MCF 10A (cell line): ENCODE data around the gene GLRX5. TPM values are rescaled to one million over a fixed set of nuclear protein-coding genes. Genes with fewer than 3 reads are reported as not detected.

Source experiments
- BruUV-seq: library from RNA; stranded (reverse); fragments of 400-500 nt; replicated peaks from 2 replicates; lab custom pipeline; 2021; lab: Mats Ljungman, UMichigan
- CTCF ChIA-PET: fragments of 300-600 bp; sonication (Branson Sonifier 250); formaldehyde crosslinking; extraction: SDS; loops from one replicate; lab custom pipeline; 2021; ENCODE audit warnings: antibody characterized with exemption, inconsistent platforms; lab: Yijun Ruan, JAX
- POLR2A ChIA-PET: fragments of 300-600, 350-650 bp; sonication (Branson Sonifier 250); formaldehyde crosslinking; extraction: SDS; loops from one replicate; lab custom pipeline; 2020; ENCODE audit warnings: antibody characterized with exemption, inconsistent platforms; lab: Yijun Ruan, JAX
- DNase-seq: peaks from one replicate; pipeline ENCODE4 v3.0.0-alpha.2; 2018; ENCODE audit not compliant: unreplicated experiment
- H3K27ac Mint-ChIP-seq: one replicate; pipeline ENCODE4 v1.8.0; 2022; ENCODE audit warnings: mild to moderate bottlenecking, low read depth, mixed read lengths; ENCODE audit not compliant: unreplicated experiment
- H3K27me3 Mint-ChIP-seq: one replicate; pipeline ENCODE4 v1.8.0; 2022; ENCODE audit warnings: mixed read lengths; ENCODE audit not compliant: insufficient read depth, unreplicated experiment
- H3K36me3 Mint-ChIP-seq: one replicate; pipeline ENCODE4 v1.8.0; 2022; ENCODE audit warnings: mild to moderate bottlenecking, moderate library complexity, mixed read lengths; ENCODE audit not compliant: insufficient read depth, unreplicated experiment
- H3K4me1 Mint-ChIP-seq: one replicate; pipeline ENCODE4 v1.8.0; 2022; ENCODE audit warnings: mixed read lengths; ENCODE audit not compliant: insufficient read depth, unreplicated experiment
- H3K4me3 Mint-ChIP-seq: one replicate; pipeline ENCODE4 v1.8.0; 2022; ENCODE audit warnings: mild to moderate bottlenecking, moderate library complexity, mixed read lengths; ENCODE audit not compliant: unreplicated experiment
- H3K9me3 Mint-ChIP-seq: one replicate; pipeline ENCODE4 v1.8.0; 2022; ENCODE audit warnings: mixed read lengths; ENCODE audit not compliant: unreplicated experiment
- CTCF ChIP-seq: fragments of 200-600 bp; IDR thresholded peaks from one replicate; pipeline ENCODE4 v1.8.0; 2022; ENCODE audit warnings: antibody characterized with exemption, mild to moderate bottlenecking; ENCODE audit not compliant: unreplicated experiment
- intact Hi-C: fragments of 100-400 bp; cut with micrococcal nuclease; formaldehyde crosslinking; loops from 2 replicates; pipeline ENCODE4 v1.14.1; 2022
- total RNA-seq: library from RNA; stranded (reverse); gene quantifications from 2 replicates; pipeline ENCODE4 v1.2.3, GENCODE V29; 2022

The GLRX5 gene
- total RNA-seq, 1 experiment from 2014 or later = 32.2 TPM

GRCh38 chr14:95519699-95520098 is 15.2 kb upstream of the GLRX5 start:
- H3K9me3 Mint-ChIP-seq = no peaks in the 10 kb centered on the region
- POLR2A ChIA-PET = interaction anchor here (1.0 to 2.5 kb wide), 6 partner anchors 12 to 58 kb away, joined by 3 to 10 read pairs (median 5); partner anchors contain the start of gene GLRX5
- peaks cover 47% of the 10 kb centered on the region for H3K4me1 Mint-ChIP-seq
- peak; percentile 92 for DNase-seq
- no peaks in the 10 kb centered on the region for H3K27me3 Mint-ChIP-seq
- H3K4me3 Mint-ChIP-seq = peak overlapping the region; percentile 23
- peak overlapping the region; percentile 23 for H3K27ac Mint-ChIP-seq
- CTCF ChIA-PET = interaction anchor here (0.6 to 2.2 kb wide), 3 partner anchors 68 to 77 kb away, joined by 3 to 7 read pairs (median 3); no protein-coding TSS in a partner anchor
- intact Hi-C loops = no loop called here
- no peak for TF ChIP-seq CTCF
- H3K36me3 Mint-ChIP-seq = no peaks in the 10 kb centered on the region
- no TSS peak for BruUV-seq

- no TSS peak for BruUV-seq
- H3K36me3 Mint-ChIP-seq = no peaks in the 10 kb centered on the region
- H3K4me1 Mint-ChIP-seq = peaks cover 53% of the 10 kb centered on the region
- peak; percentile 32 for DNase-seq
- H3K4me3 Mint-ChIP-seq = peak overlapping the region; percentile 23
- H3K27me3 Mint-ChIP-seq = no peaks in the 10 kb centered on the region
- H3K9me3 Mint-ChIP-seq = no peaks in the 10 kb centered on the region
- CTCF ChIA-PET = interaction anchor here (0.6 to 0.8 kb wide), 3 partner anchors 61 to 80 kb away, joined by 3 to 4 read pairs (median 4); no protein-coding TSS in a partner anchor
- TF ChIP-seq CTCF = no peak
- intact Hi-C loops = no loop called here
- POLR2A ChIA-PET = interaction anchor here (0.9 to 2.5 kb wide), 6 partner anchors 11 to 59 kb away, joined by 3 to 10 read pairs (median 4); partner anchors contain the start of gene GLRX5
- no peak overlapping the region for H3K27ac Mint-ChIP-seq
Observed at GRCh38 chr14:95520346-95520745, 14.5 kb upstream of the GLRX5 start.

- intact Hi-C loops = no loop called here
- H3K9me3 Mint-ChIP-seq = no peaks in the 10 kb centered on the region
- peaks cover 60% of the 10 kb centered on the region for H3K4me1 Mint-ChIP-seq
- BruUV-seq = no TSS peak
- no peak for DNase-seq
- ChIA-PET CTCF (interaction anchor here (0.8 kb wide), 1 partner anchor 81 kb away, joined by 4 read pairs; no protein-coding TSS in a partner anchor), POLR2A (interaction anchor here (0.9 to 1.8 kb wide), 3 partner anchors 10 to 37 kb away, joined by 3 to 8 read pairs (median 3); no protein-coding TSS in a partner anchor)
- TF ChIP-seq CTCF = no peak
- H3K4me3 Mint-ChIP-seq = no peak overlapping the region
- H3K36me3 Mint-ChIP-seq = no peaks in the 10 kb centered on the region
- no peak overlapping the region for H3K27ac Mint-ChIP-seq
- H3K27me3 Mint-ChIP-seq = no peaks in the 10 kb centered on the region
Observed at GRCh38 chr14:95521001-95521400, 13.8 kb upstream of the GLRX5 start.

- Mint-ChIP-seq H3K4me1 (peaks cover 64% of the 10 kb centered on the region), H3K27ac (no peak overlapping the region), H3K36me3 (no peaks in the 10 kb centered on the region), H3K27me3 (no peaks in the 10 kb centered on the region), H3K4me3 (no peak overlapping the region), H3K9me3 (no peaks in the 10 kb centered on the region)
- TF ChIP-seq CTCF = no peak
- no peak for DNase-seq
- intact Hi-C loops = no loop called here
- POLR2A ChIA-PET = interaction anchor here (0.7 to 1.6 kb wide), 3 partner anchors 10 to 13 kb away, joined by 3 to 5 read pairs (median 3); no protein-coding TSS in a partner anchor
- CTCF ChIA-PET = interaction anchor here (0.6 to 8.2 kb wide), 3 partner anchors 21 to 80 kb away, joined by 3 to 162 read pairs (median 3); no protein-coding TSS in a partner anchor
- no TSS peak for BruUV-seq
Observed at GRCh38 chr14:95522116-95522515, 12.7 kb upstream of the GLRX5 start.
